ENCODE results near the gene ATP2A2. TPM values are rescaled to one million over a fixed set of nuclear protein-coding genes. Genes with fewer than 3 reads are reported as not detected.
A peak's percentile ranks its signal among the peaks of the same experiment; 100 is the strongest.

Gene ATP2A2
- total RNA-seq, 3 donors from 2014 or later, result 95.1 to 109 (median 102) TPM

DNA sequence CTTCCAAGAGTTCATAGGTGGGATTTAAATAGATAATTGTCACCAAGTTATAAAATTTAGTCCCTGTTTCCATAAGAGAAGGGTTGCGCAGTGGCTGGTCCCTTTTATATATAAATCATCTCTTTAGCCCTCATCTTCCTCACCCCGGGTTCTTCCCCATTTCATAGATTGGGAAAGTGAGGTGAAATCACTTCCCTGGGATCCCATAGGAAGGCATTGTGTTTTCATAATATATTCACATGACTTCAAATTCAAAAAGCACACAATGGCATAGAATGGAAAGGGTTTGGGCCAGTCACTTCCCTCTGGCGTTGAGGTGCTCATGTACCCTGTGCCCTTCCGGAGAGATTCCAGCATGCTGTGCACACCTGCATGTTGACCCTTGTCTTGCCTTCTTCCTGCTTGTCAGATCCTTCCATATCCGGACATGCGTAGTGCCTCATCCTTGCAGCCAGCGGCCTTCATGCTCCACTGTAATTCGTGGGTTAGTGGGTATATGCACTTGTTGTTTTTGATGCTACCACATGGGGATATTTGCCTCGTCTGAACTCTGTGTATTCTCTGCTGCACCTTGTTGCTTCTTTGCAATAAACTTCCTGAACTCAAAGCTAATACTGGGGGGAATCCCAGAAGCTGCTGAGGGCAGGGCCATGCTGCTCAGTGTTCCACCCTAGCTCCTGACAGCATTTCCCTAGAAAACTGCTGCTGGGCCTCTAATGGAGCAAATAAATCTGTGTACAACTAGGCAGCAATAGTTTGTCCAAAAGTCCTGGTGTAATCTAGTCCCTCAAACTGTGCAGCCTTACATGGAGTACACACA is 62.9 kb downstream of the ATP2A2 start:
- TF ChIP-seq CTCF (IDR thresholded peaks at IDR 0.05), result no peak
- TF ChIP-seq POLR2AphosphoS5 (IDR thresholded peaks at IDR 0.05), result no peak
- TF ChIP-seq POLR2A (IDR thresholded peaks at IDR 0.05), result no peak
- no peak for DNase-seq (ENCODE audit: low spot score in 2 of 2)
- intact Hi-C loops (cut with DNase I; ENCODE audit: low total_unique reads), result no loop called here
- Histone ChIP-seq H3K36me3 (peaks cover 6% of the 10 kb centered on the region), H3K27me3 (no peaks in the 10 kb centered on the region), H3K27ac (peak overlapping the region; percentile 91 to 95), H3K4me1 (peaks cover 0 to 14% of the 10 kb centered on the region in 2 donors), H3K4me3 (no peak overlapping the region), H3K9me3 (no peaks in the 10 kb centered on the region)

DNA sequence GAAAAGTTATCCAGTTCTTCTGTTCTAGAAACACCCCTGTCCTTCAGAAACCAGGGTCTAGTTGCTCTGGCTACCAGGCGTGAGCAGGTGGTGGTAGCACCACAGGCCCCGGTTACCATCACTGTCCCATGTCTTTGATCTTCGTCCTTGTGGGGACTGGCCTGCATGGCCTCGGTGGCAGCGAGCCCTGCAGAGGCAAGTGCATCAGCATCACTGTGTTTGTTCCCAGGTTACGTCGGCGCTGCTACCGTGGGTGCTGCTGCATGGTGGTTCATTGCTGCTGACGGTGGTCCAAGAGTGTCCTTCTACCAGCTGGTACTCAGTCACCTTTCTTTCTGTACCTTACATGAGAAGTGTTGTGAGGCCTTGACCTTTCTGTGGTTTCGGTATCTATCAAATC is 63.6 kb downstream of the ATP2A2 start:
- Histone ChIP-seq H3K27me3 (no peaks in the 10 kb centered on the region), H3K27ac (peak overlapping the region; percentile 91 to 95), H3K4me3 (no peak overlapping the region), H3K36me3 (peaks cover 6% of the 10 kb centered on the region), H3K9me3 (no peaks in the 10 kb centered on the region), H3K4me1 (peaks cover 0 to 14% of the 10 kb centered on the region in 2 donors)
- no peak for TF ChIP-seq POLR2A (IDR thresholded peaks at IDR 0.05)
- no peak for TF ChIP-seq CTCF (IDR thresholded peaks at IDR 0.05)
- TF ChIP-seq POLR2AphosphoS5 (IDR thresholded peaks at IDR 0.05), result no peak
- DNase-seq (ENCODE audit: low spot score in 2 of 2), result no peak
- intact Hi-C loops (cut with DNase I; ENCODE audit: low total_unique reads), result no loop called here

DNA sequence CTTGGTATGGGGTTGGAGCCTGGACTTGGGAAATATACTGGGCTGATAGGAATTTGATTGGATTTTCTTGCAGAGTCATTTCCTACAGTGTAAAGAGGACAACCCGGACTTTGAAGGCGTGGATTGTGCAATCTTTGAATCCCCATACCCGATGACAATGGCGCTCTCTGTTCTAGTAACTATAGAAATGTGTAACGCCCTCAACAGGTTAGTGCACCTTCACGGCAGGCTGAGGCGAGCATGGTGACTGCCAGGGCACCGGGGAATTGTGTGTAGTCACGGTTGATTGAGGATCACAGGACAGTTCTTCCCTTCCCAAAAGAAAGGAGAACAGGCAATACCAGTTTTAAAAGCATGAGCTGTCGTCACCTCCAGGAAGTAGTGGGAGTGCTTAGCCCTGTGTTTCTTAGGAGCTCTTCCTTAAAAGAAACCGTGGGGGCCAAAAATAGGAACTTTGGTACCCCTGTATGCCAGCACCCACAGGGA is 64.2 kb downstream of the ATP2A2 start:
- TF ChIP-seq POLR2A (IDR thresholded peaks at IDR 0.05) (no peak), POLR2AphosphoS5 (IDR thresholded peaks at IDR 0.05) (peak in 2 of 3 donors; percentile 67 to 83)
- no peak overlapping the region for H3K4me3 ChIP-seq
- H3K9me3 ChIP-seq, result no peaks in the 10 kb centered on the region
- H3K27ac ChIP-seq, result peak overlapping the region; percentile 91 to 95
- intact Hi-C loops (cut with DNase I; ENCODE audit: low total_unique reads), result no loop called here
- H3K27me3 ChIP-seq, result no peaks in the 10 kb centered on the region
- H3K36me3 ChIP-seq, result peaks cover 6% of the 10 kb centered on the region
- H3K4me1 ChIP-seq, result peaks cover 0 to 14% of the 10 kb centered on the region in 2 donors
- peak; percentile 69 to 95 for DNase-seq (ENCODE audit: low spot score in 2 of 2)

GRCh38 chr12:110345963-110346362 is 64.9 kb downstream of the ATP2A2 start:
- intact Hi-C loops (cut with DNase I; ENCODE audit: low total_unique reads), result no loop called here
- H3K27me3 ChIP-seq, result no peaks in the 10 kb centered on the region
- H3K9me3 ChIP-seq, result no peaks in the 10 kb centered on the region
- peaks cover 0 to 14% of the 10 kb centered on the region in 2 donors for H3K4me1 ChIP-seq
- peaks cover 6% of the 10 kb centered on the region for H3K36me3 ChIP-seq
- TF ChIP-seq POLR2AphosphoS5 (IDR thresholded peaks at IDR 0.05) (no peak), CTCF (IDR thresholded peaks at IDR 0.05) (no peak), POLR2A (IDR thresholded peaks at IDR 0.05) (no peak)
- peak overlapping the region; percentile 91 to 95 for H3K27ac ChIP-seq
- no peak overlapping the region for H3K4me3 ChIP-seq
- DNase-seq (ENCODE audit: low spot score in 2 of 2), result no peak

DNA sequence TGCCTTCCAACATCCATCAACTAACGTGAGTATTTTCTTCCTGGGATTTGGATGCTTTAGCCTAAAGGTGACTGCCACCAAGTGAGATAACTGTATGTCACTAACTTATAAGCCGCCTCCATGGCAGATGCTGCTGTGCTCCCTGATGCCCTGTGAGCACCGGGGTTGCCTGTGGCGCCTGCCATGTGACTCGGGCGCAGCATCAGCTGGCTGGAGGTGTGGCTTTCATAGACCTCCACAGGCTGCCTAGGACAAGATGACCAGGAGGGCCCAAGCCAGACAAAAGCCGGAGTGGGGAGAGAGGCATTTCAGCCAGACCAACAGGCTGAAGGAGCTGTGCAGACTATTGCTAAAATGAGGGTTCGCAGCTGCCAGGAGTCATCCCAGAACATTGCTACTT is 66.7 kb downstream of the ATP2A2 start:
- TF ChIP-seq POLR2AphosphoS5 (IDR thresholded peaks at IDR 0.05) (no peak), POLR2A (IDR thresholded peaks at IDR 0.05) (no peak), CTCF (IDR thresholded peaks at IDR 0.05) (no peak)
- Histone ChIP-seq H3K27me3 (no peaks in the 10 kb centered on the region), H3K36me3 (no peaks in the 10 kb centered on the region), H3K4me1 (peaks cover 0 to 14% of the 10 kb centered on the region in 2 donors), H3K27ac (peak overlapping the region in 1 of 2 donors; percentile 2), H3K4me3 (no peak overlapping the region), H3K9me3 (no peaks in the 10 kb centered on the region)
- DNase-seq (ENCODE audit: low spot score in 2 of 2), result no peak
- intact Hi-C loops (cut with DNase I; ENCODE audit: low total_unique reads), result no loop called here
